ENCODE results near the gene CEP170B. TPM values are rescaled to one million over a fixed set of nuclear protein-coding genes. Genes with fewer than 3 reads are reported as not detected.

The CEP170B gene
- total RNA-seq, 2 donors from 2014 or later = 6.1 to 7.9 TPM

GRCh38 chr14:104874110-104874531 lies 9.1 kb downstream of the CEP170B start:
- Mint-ChIP-seq H3K27ac (no peak overlapping the region), H3K4me3 (no peak overlapping the region), H3K27me3 (ENCODE audit: low read depth) (peaks cover 7% of the 10 kb centered on the region), H3K9me3 (no peaks in the 10 kb centered on the region), H3K4me1 (ENCODE audit: low read depth) (peaks cover 6% of the 10 kb centered on the region), H3K36me3 (ENCODE audit: insufficient read depth in 2 of 2) (no peaks in the 10 kb centered on the region)
- ATAC-seq (replicated peaks in 1 of 2) = no peak
- DNase-seq = no peak

GRCh38 chr14:104874571-104875411 lies 9.7 kb downstream of the CEP170B start:
- Mint-ChIP-seq H3K27ac (no peak overlapping the region), H3K9me3 (no peaks in the 10 kb centered on the region), H3K36me3 (ENCODE audit: insufficient read depth in 2 of 2) (no peaks in the 10 kb centered on the region), H3K4me1 (ENCODE audit: low read depth) (peaks cover 6% of the 10 kb centered on the region), H3K27me3 (ENCODE audit: low read depth) (peaks cover 7% of the 10 kb centered on the region), H3K4me3 (no peak overlapping the region)
- no peak for ATAC-seq (replicated peaks in 1 of 2)
- DNase-seq = no peak

GRCh38 chr14:104875412-104875751 lies 10.3 kb downstream of the CEP170B start:
- DNase-seq = no peak
- peaks cover 6% of the 10 kb centered on the region for H3K4me1 Mint-ChIP-seq (ENCODE audit: low read depth)
- peaks cover 7% of the 10 kb centered on the region for H3K27me3 Mint-ChIP-seq (ENCODE audit: low read depth)
- no peak overlapping the region for H3K27ac Mint-ChIP-seq
- no peaks in the 10 kb centered on the region for H3K36me3 Mint-ChIP-seq (ENCODE audit: insufficient read depth in 2 of 2)
- H3K9me3 Mint-ChIP-seq = no peaks in the 10 kb centered on the region
- no peak for ATAC-seq (replicated peaks in 1 of 2)
- H3K4me3 Mint-ChIP-seq = no peak overlapping the region

DNA sequence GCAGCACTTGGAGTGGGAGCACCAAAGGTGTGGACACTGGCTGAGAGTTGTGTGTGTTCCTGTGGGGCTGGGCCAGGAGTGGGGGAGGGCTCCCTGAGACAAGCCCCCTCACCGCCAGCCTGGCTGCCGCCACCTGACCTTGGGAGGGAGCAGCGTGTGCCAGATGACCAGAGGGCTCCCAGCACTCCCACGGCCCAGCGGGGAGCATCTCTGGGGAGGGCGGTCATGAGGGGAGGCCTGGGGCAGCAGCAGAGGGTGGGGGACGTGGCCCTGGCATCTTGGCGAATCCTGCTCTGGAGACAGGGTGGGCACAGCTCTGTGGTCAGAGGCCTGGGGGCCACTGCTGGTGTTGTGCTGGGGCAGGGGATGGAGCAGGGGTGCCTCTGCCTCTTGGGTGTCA lies 10.7 kb downstream of the CEP170B start:
- no peak overlapping the region for H3K4me3 Mint-ChIP-seq
- H3K36me3 Mint-ChIP-seq (ENCODE audit: insufficient read depth in 2 of 2) = no peaks in the 10 kb centered on the region
- peaks cover 6% of the 10 kb centered on the region for H3K4me1 Mint-ChIP-seq (ENCODE audit: low read depth)
- DNase-seq = no peak
- H3K9me3 Mint-ChIP-seq = no peaks in the 10 kb centered on the region
- ATAC-seq (replicated peaks in 1 of 2) = no peak
- peaks cover 7% of the 10 kb centered on the region for H3K27me3 Mint-ChIP-seq (ENCODE audit: low read depth)
- H3K27ac Mint-ChIP-seq = no peak overlapping the region

GRCh38 chr14:104876251-104876699 lies 11.2 kb downstream of the CEP170B start:
- peak; percentile 37 to 58 for DNase-seq
- Mint-ChIP-seq H3K9me3 (no peaks in the 10 kb centered on the region), H3K27ac (no peak overlapping the region), H3K27me3 (ENCODE audit: low read depth) (peaks cover 7% of the 10 kb centered on the region), H3K4me3 (no peak overlapping the region), H3K4me1 (ENCODE audit: low read depth) (peaks cover 6% of the 10 kb centered on the region), H3K36me3 (ENCODE audit: insufficient read depth in 2 of 2) (no peaks in the 10 kb centered on the region)
- ATAC-seq (replicated peaks in 1 of 2) = peak; percentile 77 to 80

GRCh38 chr14:104877066-104877805 lies 12.2 kb downstream of the CEP170B start:
- Mint-ChIP-seq H3K9me3 (no peaks in the 10 kb centered on the region), H3K27me3 (ENCODE audit: low read depth) (peaks cover 7% of the 10 kb centered on the region), H3K4me1 (ENCODE audit: low read depth) (peaks cover 6% of the 10 kb centered on the region), H3K27ac (no peak overlapping the region), H3K36me3 (ENCODE audit: insufficient read depth in 2 of 2) (no peaks in the 10 kb centered on the region), H3K4me3 (no peak overlapping the region)
- ATAC-seq (replicated peaks in 1 of 2) (no peak), DNase-seq (no peak)

DNA sequence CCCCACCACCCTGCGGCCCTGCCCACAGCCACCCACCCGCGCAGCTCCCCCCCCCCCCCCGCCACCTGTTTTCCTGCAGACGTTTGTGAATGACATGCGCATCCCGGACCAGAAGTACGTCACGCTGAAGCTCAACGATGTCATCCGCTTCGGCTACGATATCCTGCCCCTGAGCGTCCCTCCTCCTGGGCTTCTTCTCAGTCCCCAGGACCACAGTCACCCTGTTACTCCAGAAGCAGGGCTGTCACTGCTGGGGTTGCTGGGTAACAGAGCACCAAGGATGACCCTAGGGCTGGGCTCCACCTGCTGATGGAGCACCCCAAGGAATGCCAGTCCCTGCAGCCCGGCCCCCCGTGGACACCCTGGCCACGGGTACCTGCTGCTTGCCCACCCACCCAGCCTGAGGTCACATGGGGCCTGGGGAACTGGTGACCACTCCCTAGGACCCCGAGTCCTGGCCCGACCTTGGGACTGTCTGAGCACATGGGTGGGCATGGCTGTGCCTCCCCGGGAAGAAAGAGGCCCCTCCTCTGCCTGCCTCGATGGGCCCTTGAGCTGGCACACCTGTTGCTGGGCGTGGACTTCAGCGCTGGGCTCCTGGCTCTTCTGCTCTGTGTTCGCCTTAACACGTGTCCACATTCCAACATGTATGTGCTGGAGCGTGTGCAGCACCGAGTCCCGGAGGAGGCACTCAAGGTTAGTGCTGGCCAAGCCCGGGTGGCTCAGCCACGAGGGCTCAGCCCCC lies 12.9 kb downstream of the CEP170B start:
- DNase-seq = no peak
- H3K9me3 Mint-ChIP-seq = no peaks in the 10 kb centered on the region
- no peaks in the 10 kb centered on the region for H3K36me3 Mint-ChIP-seq (ENCODE audit: insufficient read depth in 2 of 2)
- ATAC-seq (replicated peaks in 1 of 2) = no peak
- H3K27ac Mint-ChIP-seq = no peak overlapping the region
- no peaks in the 10 kb centered on the region for H3K4me1 Mint-ChIP-seq (ENCODE audit: low read depth)
- H3K4me3 Mint-ChIP-seq = no peak overlapping the region
- H3K27me3 Mint-ChIP-seq (ENCODE audit: low read depth) = no peaks in the 10 kb centered on the region

DNA sequence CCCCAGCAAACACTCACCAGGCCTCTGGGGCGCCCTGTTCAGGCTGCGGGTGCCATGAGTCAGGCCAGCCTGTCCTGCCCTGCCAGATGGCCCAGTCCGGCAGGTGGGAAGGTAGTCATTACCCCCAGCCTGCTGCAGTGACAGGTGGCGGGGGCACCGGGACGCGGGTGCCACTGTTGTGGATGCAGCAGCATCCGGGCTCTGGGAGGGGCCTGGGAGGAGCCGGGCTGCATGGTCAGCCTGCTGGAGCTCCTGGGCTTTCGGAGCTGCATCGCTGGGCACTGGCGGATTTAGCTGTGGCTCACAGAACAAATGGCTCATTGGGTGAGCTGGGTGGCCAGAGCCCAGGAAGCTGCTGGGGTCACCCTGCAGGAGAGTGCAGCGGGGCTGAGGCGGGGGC lies 13.5 kb downstream of the CEP170B start:
- DNase-seq (no peak), ATAC-seq (replicated peaks in 1 of 2) (no peak)
- Mint-ChIP-seq H3K4me1 (ENCODE audit: low read depth) (no peaks in the 10 kb centered on the region), H3K9me3 (no peaks in the 10 kb centered on the region), H3K27ac (no peak overlapping the region), H3K36me3 (ENCODE audit: insufficient read depth in 2 of 2) (no peaks in the 10 kb centered on the region), H3K4me3 (no peak overlapping the region), H3K27me3 (ENCODE audit: low read depth) (no peaks in the 10 kb centered on the region)

DNA sequence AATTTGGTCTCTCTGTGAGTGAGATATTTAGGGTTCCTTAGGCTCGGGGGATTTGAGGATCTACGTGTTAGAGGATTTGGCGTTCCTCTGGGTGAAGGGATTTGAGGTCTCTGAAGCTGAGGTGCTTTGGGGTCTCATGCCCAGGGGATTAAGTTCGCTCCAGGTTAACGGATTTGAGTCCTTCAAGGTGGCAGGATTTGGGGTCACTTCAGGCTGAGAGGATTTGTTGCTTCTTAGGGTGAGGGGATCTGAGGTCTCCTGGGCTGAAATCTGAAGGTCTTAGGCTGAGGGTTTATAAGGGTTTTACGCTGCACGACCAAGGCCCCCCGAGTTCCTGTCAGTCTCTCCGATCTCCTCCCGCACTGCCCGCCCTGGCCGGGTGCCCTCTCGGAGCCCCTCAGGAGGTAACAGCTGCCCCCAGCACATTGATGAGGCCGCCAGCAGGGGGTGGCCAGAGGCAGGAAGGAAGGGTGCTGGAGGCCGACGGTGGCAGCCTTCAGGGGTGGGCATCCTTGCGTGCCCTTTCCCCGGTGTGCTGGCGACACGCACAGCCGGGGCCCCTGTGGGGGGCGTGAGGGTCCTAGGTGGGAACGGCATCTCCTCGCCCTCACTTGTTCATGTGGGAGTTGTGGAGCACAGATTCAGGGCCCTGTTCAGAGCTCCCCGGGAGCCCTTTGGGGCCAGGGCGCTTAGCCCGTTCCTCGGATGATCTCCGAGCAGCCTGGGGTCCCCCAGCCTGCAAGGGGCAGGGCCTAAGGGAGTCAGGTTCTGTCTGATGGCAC lies 14.3 kb downstream of the CEP170B start:
- no peak overlapping the region for H3K4me3 Mint-ChIP-seq
- no peaks in the 10 kb centered on the region for H3K27me3 Mint-ChIP-seq (ENCODE audit: low read depth)
- DNase-seq = no peak
- no peaks in the 10 kb centered on the region for H3K4me1 Mint-ChIP-seq (ENCODE audit: low read depth)
- no peaks in the 10 kb centered on the region for H3K9me3 Mint-ChIP-seq
- no peak overlapping the region for H3K27ac Mint-ChIP-seq
- no peaks in the 10 kb centered on the region for H3K36me3 Mint-ChIP-seq (ENCODE audit: insufficient read depth in 2 of 2)
- no peak for ATAC-seq (replicated peaks in 1 of 2)

DNA sequence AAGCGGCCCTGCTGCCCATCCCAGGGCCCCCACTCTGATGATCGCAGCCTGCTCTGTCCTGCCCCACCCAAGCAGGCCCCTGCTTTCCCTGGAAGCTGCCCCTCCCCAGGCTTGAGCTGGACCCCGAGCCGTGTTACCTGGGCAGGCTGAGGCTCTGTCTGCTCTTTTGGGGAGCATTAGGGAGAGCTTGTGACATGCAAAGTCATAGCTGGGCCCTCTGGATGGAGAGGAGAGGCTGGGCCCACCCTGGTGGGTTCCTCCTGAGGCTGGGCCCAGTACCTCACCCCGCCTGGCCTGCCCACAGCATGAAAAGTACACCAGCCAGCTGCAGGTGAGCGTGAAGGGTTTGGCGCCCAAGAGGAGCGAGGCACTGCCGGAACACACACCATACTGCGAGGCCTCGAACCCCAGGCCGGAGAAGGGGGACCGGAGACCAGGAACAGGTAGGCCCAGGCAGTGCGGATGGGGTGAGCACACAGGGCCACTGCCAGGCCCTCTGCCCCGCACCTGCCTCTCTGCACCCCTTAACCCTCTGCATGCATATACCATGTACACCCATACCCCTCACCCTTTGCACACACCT lies 15.0 kb downstream of the CEP170B start:
- H3K36me3 Mint-ChIP-seq (ENCODE audit: insufficient read depth in 2 of 2) = no peaks in the 10 kb centered on the region
- no peaks in the 10 kb centered on the region for H3K9me3 Mint-ChIP-seq
- no peaks in the 10 kb centered on the region for H3K4me1 Mint-ChIP-seq (ENCODE audit: low read depth)
- no peak for DNase-seq
- no peaks in the 10 kb centered on the region for H3K27me3 Mint-ChIP-seq (ENCODE audit: low read depth)
- H3K4me3 Mint-ChIP-seq = no peak overlapping the region
- no peak overlapping the region for H3K27ac Mint-ChIP-seq
- no peak for ATAC-seq (replicated peaks in 1 of 2)

DNA sequence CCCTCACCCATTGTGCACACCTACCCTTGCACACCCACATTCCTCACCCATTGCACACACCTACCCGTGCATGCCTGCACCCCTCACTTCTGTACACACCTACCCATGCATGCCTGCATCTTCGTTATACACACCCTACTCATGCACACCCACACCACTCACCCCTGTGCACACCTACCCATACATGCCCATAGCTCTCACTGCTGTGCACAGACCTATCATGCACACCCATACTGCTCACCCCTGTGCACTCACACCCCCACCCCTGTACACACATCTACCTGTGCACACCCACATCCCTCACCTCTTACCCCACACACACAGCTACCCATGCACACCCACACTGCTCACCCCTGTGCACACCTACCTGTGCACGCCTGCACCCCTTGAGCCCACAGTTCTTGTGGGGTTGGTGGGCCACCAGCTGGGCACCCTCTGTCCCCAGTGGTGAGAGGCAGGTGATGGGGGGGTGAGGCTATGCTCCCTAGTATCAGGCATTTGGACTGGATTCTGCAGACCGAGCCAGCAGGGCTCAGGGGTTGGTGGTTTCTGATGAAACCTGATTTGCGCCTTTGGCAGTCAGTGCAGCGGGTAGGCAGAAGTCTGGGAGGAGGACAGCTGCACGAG lies 15.6 kb downstream of the CEP170B start:
- Mint-ChIP-seq H3K27me3 (ENCODE audit: low read depth) (no peaks in the 10 kb centered on the region), H3K4me3 (no peak overlapping the region), H3K36me3 (ENCODE audit: insufficient read depth in 2 of 2) (no peaks in the 10 kb centered on the region), H3K27ac (no peak overlapping the region), H3K4me1 (ENCODE audit: low read depth) (no peaks in the 10 kb centered on the region), H3K9me3 (no peaks in the 10 kb centered on the region)
- no peak for DNase-seq
- ATAC-seq (replicated peaks in 1 of 2) = no peak

DNA sequence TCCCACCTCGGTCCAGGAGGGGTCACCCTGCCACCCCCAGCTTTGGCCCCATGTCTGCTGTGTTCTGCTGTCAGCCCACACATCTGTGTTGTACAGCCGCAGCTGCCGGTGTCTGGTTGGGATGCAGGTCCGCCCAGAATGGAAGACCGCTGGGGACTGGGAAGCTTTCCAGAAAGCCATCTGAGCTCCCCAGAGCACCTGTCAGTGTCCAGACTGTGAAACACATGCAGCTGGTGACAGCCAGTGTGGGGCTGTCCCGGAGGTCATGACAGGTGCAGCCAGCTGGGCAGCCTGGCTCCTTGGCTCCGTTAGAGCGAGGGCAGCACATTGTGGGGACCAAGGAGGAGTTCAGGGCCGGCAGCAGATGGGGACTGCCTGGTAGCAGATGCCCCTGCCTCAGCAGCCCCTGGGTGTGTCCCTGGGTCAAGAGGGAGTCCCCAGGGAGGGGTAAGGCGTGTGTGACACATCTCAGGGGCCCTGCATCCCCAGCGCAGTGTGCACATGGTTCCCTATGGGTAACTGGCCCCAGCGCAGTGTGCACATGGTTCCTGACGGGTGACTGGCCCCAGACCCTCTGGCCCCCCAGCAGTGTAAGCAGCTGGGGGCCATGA lies 16.4 kb downstream of the CEP170B start:
- ATAC-seq (replicated peaks in 1 of 2) (no peak), DNase-seq (no peak)
- Mint-ChIP-seq H3K9me3 (no peaks in the 10 kb centered on the region), H3K36me3 (ENCODE audit: insufficient read depth in 2 of 2) (no peaks in the 10 kb centered on the region), H3K27me3 (ENCODE audit: low read depth) (no peaks in the 10 kb centered on the region), H3K4me3 (no peak overlapping the region), H3K4me1 (ENCODE audit: low read depth) (no peaks in the 10 kb centered on the region), H3K27ac (no peak overlapping the region)

Measured in activated T-cell treated with anti-CD3 and anti-CD28 coated beads, Interleukin-2, amount 50 U/mL, for 72 hours (primary cell).